ENCODE results near the gene CCDC83. TPM values are rescaled to one million over a fixed set of nuclear protein-coding genes. Genes with fewer than 3 reads are reported as not detected.
"Not testable (repeated sequence)": the region's sequence is repeated elsewhere in the genome, so short reads cannot be mapped to it uniquely, and the experiment has no call there.

CCDC83 gene
- total RNA-seq, 1 donor from 2014 or later: not detected

GRCh38 chr11:85945788-85946187 lies 90.6 kb downstream of the CCDC83 start:
- no peak for DNase-seq

GRCh38 chr11:85946221-85946620 lies 91.0 kb downstream of the CCDC83 start:
- no peak for DNase-seq

- no peak for DNase-seq
These were observed 92.5 kb downstream of the CCDC83 start for GRCh38 chr11:85947431-85948272.

GRCh38 chr11:85948884-85949283 lies 93.7 kb downstream of the CCDC83 start:
- no peak for DNase-seq

- DNase-seq: no peak
These were observed 94.6 kb downstream of the CCDC83 start for GRCh38 chr11:85949798-85950197.

GRCh38 chr11:85950317-85951048 lies 95.3 kb downstream of the CCDC83 start:
- DNase-seq: no peak

- DNase-seq: no peak
These were observed 95.8 kb downstream of the CCDC83 start for GRCh38 chr11:85951049-85951405.

GRCh38 chr11:85951428-85952107 lies 96.4 kb downstream of the CCDC83 start:
- no peak for DNase-seq

- DNase-seq: not testable (repeated sequence)
These were observed 96.9 kb downstream of the CCDC83 start for GRCh38 chr11:85952108-85952485.

- no peak for DNase-seq
These were observed 98.4 kb downstream of the CCDC83 start for GRCh38 chr11:85953491-85954143.

GRCh38 chr11:85955531-85955930 lies 100.3 kb downstream of the CCDC83 start:
- no peak for DNase-seq

GRCh38 chr11:85960678-85961077 lies 105.5 kb downstream of the CCDC83 start:
- DNase-seq: no peak

- DNase-seq: no peak
These were observed 105.9 kb downstream of the CCDC83 start for GRCh38 chr11:85961130-85961529.

GRCh38 chr11:85961930-85962363 lies 106.8 kb downstream of the CCDC83 start:
- no peak for DNase-seq

- DNase-seq: no peak
These were observed 110.0 kb downstream of the CCDC83 start for GRCh38 chr11:85965202-85965601.

- no peak for DNase-seq
These were observed 112.3 kb downstream of the CCDC83 start for GRCh38 chr11:85967457-85967856.

Other genes with a start within 250 kb of the CCDC83 start
- gene DLG2, start 228.0 kb upstream of the CCDC83 start, total RNA-seq: 353 TPM
- 45.1 TPM for gene TMEM126B, start 226.8 kb upstream of the CCDC83 start, total RNA-seq
- gene TMEM126A, start 207.4 kb upstream of the CCDC83 start, total RNA-seq: 22.6 TPM
- 117 TPM for gene CREBZF, start 190.3 kb upstream of the CCDC83 start, total RNA-seq
- gene CCDC89, start 169.2 kb upstream of the CCDC83 start, total RNA-seq: 0.47 TPM
- gene SYTL2, start 44.2 kb upstream of the CCDC83 start, total RNA-seq: 7.0 TPM
- gene PICALM, start 213.7 kb downstream of the CCDC83 start, total RNA-seq: 1,141 TPM